GM19397 (cell line): ENCODE results near the gene POLE2.
"Not testable (repeated sequence)": the region's sequence is repeated elsewhere in the genome, so short reads cannot be mapped to it uniquely, and the experiment has no call there.

ENCODE experiments used
- ATAC-seq: cut with Tn5 transposase; IDR thresholded peaks from one replicate; pipeline ENCODE4 v1.9.1; 2021; ENCODE audit warnings: mild to moderate bottlenecking, moderate library complexity; ENCODE audit not compliant: unreplicated experiment

Gene POLE2

DNA sequence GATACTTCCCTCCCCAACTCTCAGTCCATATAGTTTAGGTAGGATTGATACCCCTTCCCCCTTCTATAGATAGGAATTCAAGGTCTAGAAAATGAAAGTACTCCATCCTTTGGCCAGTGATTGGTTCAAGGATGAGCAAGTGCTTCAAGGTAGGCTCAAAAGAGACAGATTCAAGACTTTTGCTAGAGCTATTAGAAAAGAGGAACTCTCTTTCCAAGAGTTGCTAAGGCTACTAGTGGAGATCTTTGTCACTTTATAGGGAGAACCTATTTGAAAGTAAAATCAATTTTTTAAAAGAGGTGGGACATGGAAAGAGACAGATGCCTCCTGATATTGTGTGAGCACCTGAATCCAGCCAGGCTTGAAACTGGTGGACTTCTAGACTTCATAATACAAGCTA is 17.5 kb downstream of the POLE2 start:
- no peak for ATAC-seq

DNA sequence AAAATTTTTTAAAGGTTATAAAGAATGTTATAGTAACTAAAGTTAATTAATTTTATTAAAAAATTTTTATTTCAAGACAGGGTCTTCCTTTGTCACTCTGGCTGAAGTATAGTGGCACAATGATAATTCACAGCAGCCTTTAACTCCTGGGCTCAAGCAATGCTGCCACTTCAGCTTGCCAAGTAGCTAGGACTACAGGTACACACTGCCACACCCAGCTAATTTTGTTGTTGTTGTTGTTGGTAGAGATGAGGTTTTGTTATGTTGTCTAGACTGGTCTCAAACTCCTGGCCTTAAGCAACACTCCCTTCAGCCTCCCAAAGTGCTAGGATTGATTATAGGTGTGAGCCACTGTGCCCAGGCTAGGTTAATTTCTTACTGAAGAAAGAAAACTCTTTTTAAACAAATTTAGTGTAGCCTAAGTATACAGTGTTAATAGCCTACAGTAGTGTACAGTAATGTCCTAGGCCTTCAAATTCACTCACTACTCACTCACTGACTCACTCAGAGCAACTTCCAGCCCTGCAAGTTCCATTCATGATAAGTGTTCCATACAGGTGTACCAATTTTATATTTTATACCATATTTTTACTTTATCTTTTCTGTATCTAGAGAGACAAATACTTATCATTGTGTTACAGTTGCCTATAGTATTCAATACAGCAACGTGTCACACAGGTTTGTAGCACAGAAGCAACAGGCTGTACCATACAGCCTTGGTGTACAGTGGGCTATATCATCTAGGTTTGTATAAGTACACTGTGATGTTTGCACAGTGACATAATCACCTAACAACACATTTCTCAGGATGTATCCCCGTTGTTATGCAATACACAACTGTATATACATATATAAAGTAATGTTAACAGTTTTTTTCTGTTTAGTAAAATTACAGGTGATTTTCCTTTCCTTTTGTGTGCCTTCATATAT is 28.2 kb downstream of the POLE2 start:
- ATAC-seq = no peak

DNA sequence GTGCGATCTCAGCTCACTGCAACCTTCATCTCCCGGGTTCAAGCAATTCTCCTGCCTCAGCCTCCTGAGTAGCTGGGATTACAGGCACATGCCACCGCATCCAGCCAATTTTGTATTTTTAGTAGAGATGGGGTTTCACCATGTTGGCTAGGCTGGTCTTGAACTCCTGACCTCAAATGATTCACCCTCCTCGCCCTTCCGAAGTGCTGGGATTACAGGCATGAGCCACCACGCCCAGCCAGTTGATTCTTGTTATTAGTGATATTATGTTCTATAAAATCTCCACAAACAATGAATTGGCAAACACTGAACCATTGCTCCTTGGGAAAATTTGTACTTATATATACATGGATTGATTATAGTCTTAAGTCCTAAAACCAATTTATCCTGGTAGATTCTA is 30.5 kb downstream of the POLE2 start:
- not testable (repeated sequence) for ATAC-seq

DNA sequence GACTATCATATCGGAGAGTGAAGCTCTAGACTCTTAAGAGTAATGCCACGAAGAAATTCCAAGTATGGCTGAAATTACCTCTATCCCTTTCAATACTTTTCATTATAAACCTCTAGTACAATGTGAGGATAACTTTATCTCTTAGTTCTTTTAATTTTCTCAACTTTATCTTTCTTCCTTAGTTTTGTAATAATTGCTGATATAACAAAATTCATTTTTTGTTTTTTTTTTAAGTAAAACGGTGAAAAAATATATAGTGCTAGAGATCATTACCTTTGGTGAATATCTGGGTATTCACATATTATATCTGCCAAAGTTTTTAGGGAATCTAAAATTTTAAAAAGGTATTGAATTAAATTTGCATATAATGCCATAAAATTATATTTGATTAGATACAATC is 33.5 kb downstream of the POLE2 start:
- no peak for ATAC-seq

DNA sequence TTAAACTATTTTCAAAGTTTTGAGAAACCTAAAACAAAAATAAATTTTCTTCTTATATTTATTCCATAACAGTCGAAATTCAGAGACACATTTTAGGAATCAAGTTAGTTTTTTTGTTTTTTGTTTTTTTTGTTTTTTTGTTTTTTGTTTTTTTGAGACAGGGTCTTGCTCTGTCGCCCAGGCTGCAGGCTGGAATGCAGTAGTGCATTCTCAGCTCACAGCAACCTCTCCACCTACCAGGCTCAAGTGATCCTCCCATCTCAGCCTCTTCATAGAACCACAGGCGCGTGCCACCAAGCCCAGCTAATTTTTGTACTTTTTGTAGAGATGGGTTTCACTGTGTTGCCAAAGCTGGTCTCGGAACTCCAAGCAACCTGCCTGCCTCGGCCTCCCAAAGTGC is 34.5 kb downstream of the POLE2 start:
- ATAC-seq = no peak

DNA sequence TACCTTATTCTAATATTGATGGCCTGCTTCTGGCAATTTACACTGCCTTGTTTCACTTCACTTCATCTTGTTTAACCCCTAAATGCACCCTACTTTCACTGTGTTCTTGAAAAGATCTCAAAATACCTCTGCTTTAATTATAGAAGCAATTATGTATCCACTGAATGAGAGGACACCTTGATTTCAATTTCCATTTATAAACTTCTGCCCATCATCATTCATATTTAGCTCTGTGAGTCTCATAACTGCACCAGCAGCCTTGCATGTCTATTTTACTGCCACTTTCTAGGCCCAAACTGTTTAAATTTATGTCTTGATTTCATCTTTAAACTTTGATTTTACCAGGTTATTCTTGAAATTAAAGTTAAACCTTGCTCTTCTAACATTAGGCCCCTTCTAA is 45.9 kb downstream of the POLE2 start:
- ATAC-seq = no peak

DNA sequence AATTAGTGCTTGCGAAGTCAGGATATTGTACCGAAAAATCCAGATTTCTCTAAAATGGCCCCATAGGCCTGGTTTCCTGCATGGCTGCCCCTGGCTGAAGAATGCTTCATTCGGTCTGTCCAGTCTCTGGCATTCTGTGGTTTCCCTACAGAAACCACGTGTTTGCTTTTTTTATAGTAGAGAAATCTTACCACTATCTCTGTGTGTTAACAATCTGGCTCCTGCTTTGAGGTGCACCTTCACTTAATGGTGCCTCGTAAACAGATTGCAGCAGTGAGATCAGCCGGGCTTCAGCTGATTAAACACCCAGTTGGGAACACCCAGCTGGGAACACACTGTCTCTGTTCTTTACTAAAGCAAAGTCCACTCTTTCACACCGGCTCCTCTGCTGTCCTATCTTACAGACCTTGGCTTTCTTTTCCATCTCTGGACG is 46.3 kb downstream of the POLE2 start:
- ATAC-seq = no peak

DNA sequence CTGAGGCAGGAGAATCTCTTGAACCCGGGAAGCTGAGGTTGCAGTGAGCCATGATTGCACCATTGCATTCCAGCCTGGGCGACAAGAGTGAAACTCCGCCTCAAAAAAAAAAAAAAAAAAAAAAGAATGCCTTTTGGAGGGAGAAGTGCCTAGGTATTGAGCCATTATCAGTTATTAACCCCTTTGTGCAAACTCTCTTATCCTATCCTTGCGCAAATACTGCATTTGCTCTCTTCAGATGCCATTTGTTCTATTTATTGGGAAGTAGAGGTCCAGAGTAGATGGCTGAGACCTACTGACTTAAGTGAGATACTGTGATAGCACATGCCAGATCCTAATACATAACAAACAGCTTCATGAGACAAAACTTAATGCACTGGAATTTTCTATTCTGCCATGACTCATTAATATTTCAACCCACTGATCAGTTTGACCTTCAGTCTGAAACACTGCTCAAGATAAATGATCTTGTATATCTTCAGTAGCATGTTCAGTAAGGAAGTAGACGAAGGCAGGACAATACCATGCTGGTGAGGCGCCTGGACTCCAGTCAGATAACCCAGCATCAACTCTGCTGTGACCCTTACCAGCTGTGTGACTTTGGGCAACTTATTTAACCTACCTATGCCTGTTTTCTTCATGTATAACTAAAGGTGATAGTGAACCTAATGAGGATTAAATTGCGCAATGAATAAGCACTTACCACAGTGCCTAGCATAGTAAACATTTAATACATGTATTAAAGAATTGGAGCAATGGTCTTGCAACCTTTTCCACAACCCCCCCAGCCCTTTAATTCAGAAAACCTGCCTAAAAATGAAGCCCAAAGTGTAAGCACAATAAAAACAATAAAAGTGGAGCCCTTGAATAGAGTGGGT is 47.2 kb downstream of the POLE2 start:
- no peak for ATAC-seq

DNA sequence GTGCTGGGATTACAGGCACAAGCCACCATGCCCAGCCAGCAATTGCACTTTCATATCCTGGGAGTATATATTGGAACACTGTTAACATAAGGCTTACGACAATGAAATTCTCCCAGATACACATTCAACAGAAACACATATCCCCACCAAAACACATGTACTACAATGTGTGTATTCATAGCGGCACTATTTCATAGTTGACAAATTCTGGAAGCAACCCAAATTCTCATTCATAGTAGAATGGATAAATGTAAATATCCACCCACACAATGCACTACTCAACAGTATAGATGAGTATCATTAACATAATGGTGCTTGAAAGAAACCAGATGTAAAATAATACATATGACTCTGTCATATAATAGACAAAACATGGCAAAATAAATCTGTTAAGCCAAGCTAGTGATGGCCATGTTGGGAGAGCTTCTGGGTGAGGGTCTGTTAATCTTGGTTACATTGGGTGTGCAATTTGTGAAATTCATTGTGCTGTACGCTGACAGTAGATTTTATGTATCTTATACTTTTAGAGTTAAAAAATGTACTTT is 50.4 kb downstream of the POLE2 start:
- no peak for ATAC-seq

DNA sequence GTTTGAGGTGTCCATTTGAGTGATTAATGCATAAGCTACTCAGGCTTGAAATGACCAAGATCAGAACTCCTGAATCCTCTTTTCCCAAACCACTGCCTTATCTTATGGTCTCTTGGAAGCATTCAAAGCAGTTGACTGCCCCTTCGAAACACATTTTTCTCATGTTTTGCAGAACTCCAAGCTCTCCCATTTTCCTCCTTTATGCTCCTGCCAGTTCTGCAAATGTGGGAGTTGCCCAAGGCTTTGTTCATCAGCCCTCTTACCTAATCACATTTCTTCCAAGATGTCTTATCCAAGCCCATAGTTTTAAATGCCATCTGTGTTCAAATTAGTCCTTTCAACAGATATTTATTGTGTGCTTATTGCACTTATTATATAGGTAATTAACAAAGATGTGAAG is 51.1 kb downstream of the POLE2 start:
- ATAC-seq = no peak

DNA sequence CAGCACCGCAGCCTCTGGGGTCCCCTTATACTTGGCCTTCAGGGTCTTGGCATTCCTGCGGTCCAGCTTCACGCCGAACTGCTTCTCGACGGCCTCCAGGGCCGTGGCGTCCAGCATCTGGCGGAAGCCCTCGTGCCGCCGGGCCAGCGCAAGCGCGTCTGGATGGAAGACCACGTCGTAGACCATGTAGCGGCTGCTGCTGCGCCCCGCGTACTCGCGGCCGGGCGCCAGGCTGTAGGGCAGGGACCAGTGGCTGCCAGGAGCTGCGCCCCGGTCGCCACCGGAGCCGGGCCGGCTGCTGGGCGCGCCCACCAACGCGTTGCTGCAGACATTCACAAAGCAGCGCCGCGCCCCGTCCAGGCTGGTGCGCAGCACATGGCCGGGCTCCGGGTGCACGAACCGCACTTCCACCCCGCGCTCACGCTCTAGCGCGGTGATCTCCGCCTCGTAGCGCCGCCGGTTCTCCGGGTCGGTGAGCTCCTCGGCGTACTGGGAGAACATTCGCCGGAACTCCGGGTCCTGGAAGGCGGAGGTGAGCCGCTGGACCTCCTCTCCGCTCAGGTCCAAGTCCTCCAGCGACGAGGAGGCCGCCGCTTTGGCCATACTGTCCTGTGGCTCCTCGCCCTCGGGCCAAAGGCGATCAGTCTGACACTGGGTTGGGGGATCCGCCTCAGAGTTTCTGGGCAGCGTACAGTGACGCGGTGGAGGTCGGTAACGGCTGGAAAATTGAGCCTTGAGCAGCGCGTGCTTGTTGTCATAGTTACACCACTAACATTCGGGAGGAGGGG is 53.3 kb downstream of the POLE2 start, which contains the start of gene DNAAF2:
DNAAF2 (minus strand) TSS at position 698 of the 788 bp plus-strand sequence; CDS start at position 603, 95 bp downstream.
- peak; percentile 31 for ATAC-seq

DNA sequence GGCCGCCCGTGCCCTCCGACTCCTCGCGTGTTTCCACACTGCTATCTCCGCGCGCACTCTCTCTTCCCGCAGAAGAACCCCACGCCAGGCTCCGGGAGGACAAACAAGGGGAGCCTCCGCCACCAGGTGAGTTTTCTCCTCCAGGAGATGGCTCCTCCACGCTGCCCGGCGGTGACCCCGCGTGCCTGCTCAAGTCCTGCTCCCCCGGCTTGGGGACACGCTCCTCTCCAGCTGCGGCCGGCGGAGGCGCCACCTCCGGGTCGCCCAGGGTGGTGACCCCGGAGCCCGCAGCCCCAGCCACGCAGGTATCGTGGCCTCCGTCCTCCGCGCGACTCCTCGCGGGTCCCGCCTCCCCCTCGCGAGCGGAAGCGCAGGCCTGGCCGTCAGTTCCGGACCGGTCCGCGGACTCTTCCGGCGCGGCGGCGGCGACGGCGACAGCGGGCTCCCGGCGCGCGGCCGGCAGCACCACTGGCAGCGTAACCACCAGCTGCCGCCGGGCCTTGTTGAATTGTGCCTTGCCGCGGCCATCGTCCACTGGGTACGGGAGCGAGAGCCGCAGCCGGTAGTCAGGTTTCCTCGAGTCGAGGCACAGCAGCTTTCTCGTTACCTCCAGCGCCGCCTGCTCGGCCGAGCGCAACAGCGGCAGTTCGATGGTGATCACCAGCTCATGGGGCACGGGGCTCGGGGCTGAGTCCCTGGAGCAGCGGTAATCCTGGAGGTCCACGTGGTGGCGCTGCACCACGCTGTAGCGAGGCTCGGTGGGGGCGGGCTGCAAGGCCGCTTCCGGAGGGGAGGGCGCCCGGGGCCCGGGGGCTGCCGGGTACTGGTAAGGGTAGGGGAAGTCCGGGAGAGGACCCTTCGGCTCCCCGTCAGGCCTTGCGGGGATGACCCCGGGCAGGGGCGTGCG is 54.1 kb downstream of the POLE2 start:
- ATAC-seq = peak; percentile 79

DNA sequence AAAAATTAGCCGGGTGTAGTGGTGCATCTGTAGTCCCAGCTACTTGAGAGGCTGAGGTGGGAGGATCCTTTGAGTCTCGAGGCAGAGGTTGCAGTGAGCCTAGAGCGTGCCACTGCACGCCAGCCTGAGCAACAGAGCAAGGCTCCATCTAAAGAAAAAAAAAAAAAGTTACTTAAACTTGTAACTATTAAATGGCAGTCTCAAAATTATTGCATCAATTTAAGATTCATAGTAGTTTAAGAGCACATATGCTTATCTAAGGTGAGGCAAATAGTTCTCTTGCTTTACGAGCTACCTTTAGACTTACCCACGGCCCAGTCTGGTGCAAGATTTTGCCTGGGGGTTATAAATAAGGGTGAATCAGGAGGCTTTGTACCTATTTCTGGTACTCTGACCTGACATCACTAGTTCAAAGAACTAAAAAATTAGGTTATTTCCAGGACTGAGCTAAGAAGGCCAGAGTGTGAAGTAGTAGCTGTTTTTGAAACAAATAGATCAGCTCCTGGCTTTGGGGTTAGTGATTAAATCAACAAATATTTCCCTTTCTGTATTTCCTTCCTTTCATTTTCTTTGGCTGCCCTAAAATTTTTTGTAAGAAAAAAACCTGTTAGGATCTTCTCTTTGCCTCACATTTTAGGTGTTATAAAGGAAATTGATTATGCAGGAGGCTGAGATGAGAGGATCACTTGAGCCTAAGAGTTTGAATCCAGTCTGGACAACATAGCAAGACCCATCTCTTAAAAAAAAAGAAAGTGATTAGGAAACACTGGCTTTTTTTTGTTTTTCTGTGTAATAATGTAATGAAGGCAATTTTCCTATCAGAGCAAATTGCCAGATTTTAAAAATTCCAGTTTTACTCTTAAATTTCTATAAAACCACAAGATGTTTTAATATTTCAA is 63.8 kb downstream of the POLE2 start:
- ATAC-seq = no peak

DNA sequence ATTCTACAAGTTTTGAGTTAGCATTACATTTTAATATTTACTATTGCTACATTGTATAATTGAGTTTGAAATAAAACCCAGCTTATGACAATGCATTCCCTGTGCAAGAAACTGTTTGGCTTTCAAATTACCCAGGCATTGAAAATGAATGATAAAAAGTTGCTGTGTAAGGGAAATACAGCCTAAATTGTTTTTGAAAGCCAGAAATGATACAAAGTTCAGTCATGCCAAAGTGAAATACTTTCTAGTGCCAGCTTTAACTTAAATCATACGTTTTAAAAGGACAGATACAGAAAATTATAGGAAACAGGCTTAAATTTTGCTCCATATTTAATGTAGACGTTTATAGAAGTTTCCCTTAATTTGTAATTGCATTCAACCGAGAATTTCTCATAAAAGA is 64.6 kb downstream of the POLE2 start:
- ATAC-seq = no peak

DNA sequence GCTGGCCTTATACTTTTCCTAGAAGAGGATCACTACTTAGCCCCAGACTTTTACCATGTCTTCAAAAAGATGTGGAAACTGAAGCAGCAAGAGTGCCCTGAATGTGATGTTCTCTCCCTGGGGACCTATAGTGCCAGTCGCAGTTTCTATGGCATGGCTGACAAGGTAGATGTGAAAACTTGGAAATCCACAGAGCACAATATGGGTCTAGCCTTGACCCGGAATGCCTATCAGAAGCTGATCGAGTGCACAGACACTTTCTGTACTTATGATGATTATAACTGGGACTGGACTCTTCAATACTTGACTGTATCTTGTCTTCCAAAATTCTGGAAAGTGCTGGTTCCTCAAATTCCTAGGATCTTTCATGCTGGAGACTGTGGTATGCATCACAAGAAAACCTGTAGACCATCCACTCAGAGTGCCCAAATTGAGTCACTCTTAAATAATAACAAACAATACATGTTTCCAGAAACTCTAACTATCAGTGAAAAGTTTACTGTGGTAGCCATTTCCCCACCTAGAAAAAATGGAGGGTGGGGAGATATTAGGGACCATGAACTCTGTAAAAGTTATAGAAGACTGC is 65.9 kb downstream of the POLE2 start:
- no peak for ATAC-seq

DNA sequence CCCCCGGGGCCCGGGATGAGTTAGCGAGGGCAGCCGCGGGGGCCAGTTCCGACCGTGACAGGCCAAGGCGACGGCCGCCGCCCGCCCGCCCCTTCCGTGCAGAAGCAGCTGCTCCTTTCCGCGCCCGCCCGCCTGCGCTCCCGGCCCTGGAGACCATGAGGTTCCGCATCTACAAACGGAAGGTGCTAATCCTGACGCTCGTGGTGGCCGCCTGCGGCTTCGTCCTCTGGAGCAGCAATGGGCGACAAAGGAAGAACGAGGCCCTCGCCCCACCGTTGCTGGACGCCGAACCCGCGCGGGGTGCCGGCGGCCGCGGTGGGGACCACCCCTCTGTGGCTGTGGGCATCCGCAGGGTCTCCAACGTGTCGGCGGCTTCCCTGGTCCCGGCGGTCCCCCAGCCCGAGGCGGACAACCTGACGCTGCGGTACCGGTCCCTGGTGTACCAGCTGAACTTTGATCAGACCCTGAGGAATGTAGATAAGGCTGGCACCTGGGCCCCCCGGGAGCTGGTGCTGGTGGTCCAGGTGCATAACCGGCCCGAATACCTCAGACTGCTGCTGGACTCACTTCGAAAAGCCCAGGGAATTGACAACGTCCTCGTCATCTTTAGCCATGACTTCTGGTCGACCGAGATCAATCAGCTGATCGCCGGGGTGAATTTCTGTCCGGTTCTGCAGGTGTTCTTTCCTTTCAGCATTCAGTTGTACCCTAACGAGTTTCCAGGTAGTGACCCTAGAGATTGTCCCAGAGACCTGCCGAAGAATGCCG is 66.7 kb downstream of the POLE2 start:
- ATAC-seq = peak; percentile 39
